Hepatocyte (in vitro differentiated cells): ENCODE results near the gene HDAC8. TPM values are rescaled to one million over a fixed set of nuclear protein-coding genes. Genes with fewer than 3 reads are reported as not detected.
A peak's percentile ranks its signal among the peaks of the same experiment; 100 is the strongest.

ENCODE experiments used
- DNase-seq: peaks from one replicate; pipeline ENCODE4 v3.0.0-alpha.2; 2016; ENCODE audit warnings: low spot score
- H2AFZ ChIP-seq: fragments of 200-600 bp; sonication (generic); 2 replicates; pipeline ENCODE4 v1.6.0; 2016; ENCODE audit warnings: antibody characterized with exemption, mild to moderate bottlenecking
- H3K27ac ChIP-seq: fragments of 200-600 bp; sonication (generic); 2 replicates; pipeline ENCODE4 v1.5.1; 2016; ENCODE audit warnings: mild to moderate bottlenecking
- H3K27me3 ChIP-seq: fragments of 200-600 bp; sonication (generic); 2 replicates; pipeline ENCODE4 v1.6.1; 2016
- H3K36me3 ChIP-seq: fragments of 200-600 bp; sonication (generic); replicated peaks from 2 replicates; pipeline ENCODE4 v1.5.1; 2016; ENCODE audit warnings: low read depth; ENCODE audit not compliant: insufficient read depth
- H3K4me1 ChIP-seq: fragments of 200-600 bp; sonication (generic); 2 replicates; pipeline ENCODE4 v1.5.1; 2016; ENCODE audit warnings: mild to moderate bottlenecking, moderate library complexity; ENCODE audit not compliant: insufficient read depth
- H3K4me2 ChIP-seq: fragments of 200-600 bp; sonication (generic); 2 replicates; pipeline ENCODE4 v1.6.0; 2016
- H3K4me3 ChIP-seq: fragments of 200-600 bp; sonication (generic); 2 replicates; pipeline ENCODE4 v1.5.1; 2016; ENCODE audit warnings: mild to moderate bottlenecking
- H3K79me2 ChIP-seq: fragments of 200-600 bp; sonication (generic); 2 replicates; pipeline ENCODE4 v1.6.0; 2017; ENCODE audit warnings: mild to moderate bottlenecking
- H3K9me2 ChIP-seq: fragments of 200-600 bp; sonication (generic); replicated peaks from 2 replicates; pipeline ENCODE4 v1.6.0; 2017; ENCODE audit warnings: mild to moderate bottlenecking; ENCODE audit not compliant: insufficient read depth
- H3K9me3 ChIP-seq: fragments of 200-600 bp; sonication (generic); 2 replicates; pipeline ENCODE4 v1.5.1; 2016; ENCODE audit warnings: low read depth, mild to moderate bottlenecking
- H4K20me1 ChIP-seq: fragments of 200-600 bp; sonication (generic); 2 replicates; pipeline ENCODE4 v1.6.0; 2016; ENCODE audit warnings: mild to moderate bottlenecking; ENCODE audit not compliant: insufficient read depth, poor library complexity, severe bottlenecking
- EZH2 ChIP-seq: fragments of 200-600 bp; sonication (generic); IDR thresholded peaks from 2 replicates; pipeline ENCODE4 v1.6.1; 2016; ENCODE audit warnings: antibody characterized with exemption, mild to moderate bottlenecking, borderline replicate concordance
- EZH2phosphoT487 ChIP-seq: fragments of 200-600 bp; sonication (generic); IDR thresholded peaks from one replicate; pipeline ENCODE4 v1.6.1; 2018; ENCODE audit warnings: antibody characterized with exemption, mild to moderate bottlenecking, low read depth, moderate library complexity; ENCODE audit not compliant: unreplicated experiment, severe bottlenecking
- WGBS: methylation state at CpG from one replicate; pipeline ENCODE4 v1.1.6; 2016; ENCODE audit warnings: low lambda C conversion rate; ENCODE audit errors: missing lambda C conversion rate; 5-methylcytosine and 5-hydroxymethylcytosine counted together
- polyA plus RNA-seq: library from polyadenylated mRNA; unstranded; fragments of >200 nt; fragmentation: Nextera tagmentation; extraction: Ambion mirVana; gene quantifications from 2 replicates; pipeline ENCODE4 v1.2.1, GENCODE V29; 2016
- total RNA-seq: library from RNA; depleted of rRNA; stranded (reverse); fragments of >200 nt; gene quantifications from 2 replicates; pipeline ENCODE4 v1.2.3, GENCODE V29; 2014
- TF ChIP-seq, protein P1 (sequence below): fragments of 200-600 bp; sonication (generic); IDR thresholded peaks from 2 replicates; pipeline ENCODE4 v1.5.1; 2016; ENCODE audit warnings: antibody characterized with exemption, mild to moderate bottlenecking; ENCODE audit not compliant: poor library complexity

The HDAC8 gene
- total and polyA plus RNA-seq, 2 experiments from 2014 or later, result 29.4 to 29.5 TPM

DNA sequence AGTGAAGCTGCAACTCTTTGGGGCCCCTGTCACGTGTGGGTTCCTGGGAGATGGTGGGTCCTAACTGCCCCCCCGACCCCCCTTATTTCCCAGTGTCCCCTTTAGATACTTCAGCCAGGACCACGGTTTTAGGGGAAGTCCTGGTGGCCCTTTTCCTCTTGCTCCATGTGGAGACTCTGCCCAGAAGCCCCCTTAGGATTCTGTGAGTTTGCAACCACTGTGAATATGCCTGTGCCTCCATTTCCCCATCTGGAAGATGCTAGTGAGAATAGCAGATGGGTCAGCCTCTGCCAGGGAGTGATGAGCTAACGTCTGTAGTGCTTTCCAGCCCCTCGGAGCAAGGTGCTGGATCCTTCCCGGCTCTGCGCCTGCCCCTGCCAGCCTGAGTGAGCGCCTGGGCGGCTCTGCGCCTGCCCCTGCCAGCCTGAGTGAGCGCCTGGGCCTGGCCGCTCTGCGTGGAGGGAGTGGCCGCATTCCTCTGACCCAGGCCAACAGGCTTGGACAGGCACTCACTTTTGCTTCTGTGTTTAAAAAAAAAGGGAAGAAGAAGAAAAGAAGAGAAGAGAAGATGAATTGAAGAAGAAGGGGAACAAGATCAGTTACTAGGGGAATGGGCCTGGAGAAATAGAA is 260.2 kb downstream of the HDAC8 start:
- no peaks in the 10 kb centered on the region for H3K9me2 ChIP-seq
- TF ChIP-seq EZH2, result no peak
- no peak for TF ChIP-seq EZH2phosphoT487
- TF ChIP-seq, protein P1, sequence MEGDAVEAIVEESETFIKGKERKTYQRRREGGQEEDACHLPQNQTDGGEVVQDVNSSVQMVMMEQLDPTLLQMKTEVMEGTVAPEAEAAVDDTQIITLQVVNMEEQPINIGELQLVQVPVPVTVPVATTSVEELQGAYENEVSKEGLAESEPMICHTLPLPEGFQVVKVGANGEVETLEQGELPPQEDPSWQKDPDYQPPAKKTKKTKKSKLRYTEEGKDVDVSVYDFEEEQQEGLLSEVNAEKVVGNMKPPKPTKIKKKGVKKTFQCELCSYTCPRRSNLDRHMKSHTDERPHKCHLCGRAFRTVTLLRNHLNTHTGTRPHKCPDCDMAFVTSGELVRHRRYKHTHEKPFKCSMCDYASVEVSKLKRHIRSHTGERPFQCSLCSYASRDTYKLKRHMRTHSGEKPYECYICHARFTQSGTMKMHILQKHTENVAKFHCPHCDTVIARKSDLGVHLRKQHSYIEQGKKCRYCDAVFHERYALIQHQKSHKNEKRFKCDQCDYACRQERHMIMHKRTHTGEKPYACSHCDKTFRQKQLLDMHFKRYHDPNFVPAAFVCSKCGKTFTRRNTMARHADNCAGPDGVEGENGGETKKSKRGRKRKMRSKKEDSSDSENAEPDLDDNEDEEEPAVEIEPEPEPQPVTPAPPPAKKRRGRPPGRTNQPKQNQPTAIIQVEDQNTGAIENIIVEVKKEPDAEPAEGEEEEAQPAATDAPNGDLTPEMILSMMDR, result no peak
- no peak overlapping the region for H3K27ac ChIP-seq
- peaks cover 7% of the 10 kb centered on the region for H3K4me1 ChIP-seq
- DNase-seq, result no peak
- no peak overlapping the region for H2AFZ ChIP-seq
- WGBS, result 89% methylated on average over 14 of the region's 14 CpGs
- no peak overlapping the region for H3K4me3 ChIP-seq
- no peaks in the 10 kb centered on the region for H4K20me1 ChIP-seq
- H3K4me2 ChIP-seq, result no peak overlapping the region
- H3K9me3 ChIP-seq, result no peaks in the 10 kb centered on the region
- H3K27me3 ChIP-seq, result peaks cover 11% of the 10 kb centered on the region
- H3K36me3 ChIP-seq, result no peaks in the 10 kb centered on the region
- H3K79me2 ChIP-seq, result no peaks in the 10 kb centered on the region

DNA sequence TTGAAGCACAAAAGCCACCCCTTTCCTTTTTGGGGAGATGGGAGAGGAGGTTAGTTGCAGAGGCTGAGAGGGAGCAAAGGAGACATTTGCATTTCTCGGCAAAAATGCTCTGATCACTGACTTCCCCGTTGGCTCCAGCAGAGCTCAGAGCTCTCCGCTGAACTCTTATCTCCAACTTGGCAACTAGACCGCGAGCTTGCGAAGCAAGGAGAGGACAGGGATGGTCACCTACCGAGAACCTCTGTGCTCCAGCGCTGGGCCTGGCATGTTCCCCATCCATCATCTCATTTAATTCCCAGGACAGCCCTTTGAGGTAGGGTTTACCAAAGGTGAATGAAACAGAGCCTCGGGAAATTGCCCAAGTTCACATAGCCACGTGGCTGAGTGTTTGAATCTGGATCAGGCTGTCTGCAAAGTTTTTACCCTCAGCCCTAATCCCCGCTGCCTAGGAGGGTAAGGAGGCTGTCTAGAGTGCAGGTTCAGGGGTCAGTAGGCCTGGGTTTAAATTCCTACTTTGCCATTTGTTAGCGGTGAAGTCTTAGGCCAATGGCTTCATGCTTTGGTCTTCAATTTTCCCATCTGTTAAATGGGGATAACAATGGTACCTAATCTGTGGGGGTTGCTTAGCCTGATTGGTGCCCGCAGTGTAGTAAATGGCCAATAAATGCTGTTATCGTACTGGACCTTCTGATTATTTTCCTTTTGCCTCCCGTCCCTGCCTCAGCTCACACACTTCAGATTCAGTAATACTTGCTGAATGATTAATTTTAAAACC is 263.2 kb downstream of the HDAC8 start:
- DNase-seq, result no peak
- Histone ChIP-seq H3K79me2 (no peaks in the 10 kb centered on the region), H3K4me1 (peaks cover 12% of the 10 kb centered on the region), H4K20me1 (no peaks in the 10 kb centered on the region), H3K9me3 (no peaks in the 10 kb centered on the region), H2AFZ (peak overlapping the region; percentile 35), H3K27ac (no peak overlapping the region), H3K4me2 (peak overlapping the region; percentile 87), H3K36me3 (no peaks in the 10 kb centered on the region), H3K9me2 (no peaks in the 10 kb centered on the region), H3K4me3 (no peak overlapping the region), H3K27me3 (peaks cover 25% of the 10 kb centered on the region)
- 52% methylated on average over 15 of the region's 15 CpGs for WGBS
- TF ChIP-seq, protein P1, result no peak
- TF ChIP-seq EZH2, result no peak

DNA sequence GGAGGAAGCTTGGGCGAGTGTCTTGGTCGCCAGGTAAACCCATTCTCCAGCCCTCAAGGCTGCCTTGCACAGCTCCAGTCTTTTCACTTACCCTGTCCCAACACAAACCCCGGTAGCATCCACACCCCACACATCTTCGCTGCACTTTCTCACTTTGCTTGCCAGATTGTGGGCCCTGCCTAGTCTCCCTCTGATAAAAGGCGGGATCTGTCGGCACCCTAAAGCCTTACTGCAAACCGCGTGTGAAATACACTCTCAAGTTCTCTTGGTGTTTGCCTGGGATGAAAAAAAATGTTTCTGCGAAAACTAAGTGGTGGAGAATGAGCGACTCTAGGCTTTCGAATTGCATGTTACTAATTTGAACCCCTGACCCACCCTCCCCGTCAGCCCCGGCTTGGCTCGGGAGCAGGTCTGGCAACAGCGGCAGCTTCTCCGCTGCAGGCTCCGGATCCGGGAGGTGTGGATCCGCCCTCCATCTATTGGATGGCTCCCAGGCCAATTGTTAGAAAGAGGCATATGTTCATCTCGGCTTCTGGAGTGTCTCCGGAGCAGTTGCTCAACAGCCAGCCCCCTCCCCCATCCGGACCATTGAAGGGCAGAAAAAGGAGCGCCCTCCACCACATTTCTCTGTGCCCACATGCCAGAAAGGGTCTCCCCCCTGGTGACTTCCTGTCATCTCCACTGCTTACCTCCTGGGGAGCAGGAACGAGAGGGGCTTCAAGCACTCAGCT is 263.9 kb downstream of the HDAC8 start:
- Histone ChIP-seq H3K27ac (no peak overlapping the region), H4K20me1 (no peaks in the 10 kb centered on the region), H3K9me3 (no peaks in the 10 kb centered on the region), H3K9me2 (no peaks in the 10 kb centered on the region), H3K4me1 (peaks cover 12% of the 10 kb centered on the region), H3K4me2 (peak overlapping the region; percentile 87), H3K79me2 (no peaks in the 10 kb centered on the region), H2AFZ (peak overlapping the region; percentile 35), H3K36me3 (no peaks in the 10 kb centered on the region), H3K4me3 (no peak overlapping the region), H3K27me3 (peaks cover 33% of the 10 kb centered on the region)
- TF ChIP-seq, protein P1, result no peak
- no peak for TF ChIP-seq EZH2phosphoT487
- TF ChIP-seq EZH2, result no peak
- DNase-seq, result peak; percentile 69
- WGBS, result 24% methylated on average over 24 of the region's 24 CpGs
